Naive B cell (primary cell): ENCODE data around the gene USH2A. TPM values are rescaled to one million over a fixed set of nuclear protein-coding genes. Genes with fewer than 3 reads are reported as not detected.

ENCODE experiments used
- ATAC-seq, 2 donors: fragments of 150-1000 bp; cut with Tn5 transposase; 2 replicates each; pipeline ENCODE4 v1.10.0; 2021; ENCODE audit warnings: low read depth in 2 of 2, mild to moderate bottlenecking in 2 of 2, moderate library complexity in 2 of 2
- DNase-seq: peaks from one replicate; pipeline ENCODE4 v3.0.0; 2022
- H3K27ac Mint-ChIP-seq, 6 donors: one replicate each; pipeline ENCODE4 v1.8.0; 2020 to 2022; ENCODE audit warnings: mild to moderate bottlenecking in 6 of 6, mixed read lengths in 6 of 6, moderate library complexity in 5 of 6, inconsistent platforms in 2 of 6
- H3K27me3 Mint-ChIP-seq, 3 donors: one replicate each; pipeline ENCODE4 v1.8.0; 2021 to 2022; ENCODE audit warnings: mixed read lengths in 3 of 3, mild to moderate bottlenecking in 1 of 3
- H3K36me3 Mint-ChIP-seq, 2 donors: one replicate each; pipeline ENCODE4 v1.8.0; 2020 to 2022; ENCODE audit warnings: mixed read lengths in 2 of 2, inconsistent platforms in 1 of 2, mild to moderate bottlenecking in 1 of 2
- H3K4me1 Mint-ChIP-seq, 3 donors: one replicate each; pipeline ENCODE4 v1.8.0; 2020 to 2022; ENCODE audit warnings: mixed read lengths in 3 of 3, inconsistent platforms in 1 of 3, mild to moderate bottlenecking in 1 of 3, moderate library complexity in 1 of 3
- H3K4me3 Mint-ChIP-seq, 8 donors: one replicate each; pipeline ENCODE4 v1.8.0; 2020 to 2022; ENCODE audit warnings: mild to moderate bottlenecking in 8 of 8, mixed read lengths in 8 of 8, moderate library complexity in 8 of 8, inconsistent platforms in 2 of 8
- H3K9me3 Mint-ChIP-seq, 7 donors: one replicate each; pipeline ENCODE4 v1.8.0; 2020 to 2022; ENCODE audit warnings: mixed read lengths in 7 of 7, mild to moderate bottlenecking in 5 of 7, inconsistent platforms in 2 of 7, moderate library complexity in 1 of 7
- polyA plus RNA-seq, 6 donors: library from polyadenylated mRNA; unstranded; fragments of 300-500 nt; fragmentation: Illumina TruSeq; gene quantifications; one replicate each; pipeline ENCODE4 v1.2.3, GENCODE V29; 2021; ENCODE audit warnings: low read depth in 6 of 6

Gene USH2A
- polyA plus RNA-seq, 6 donors from 2014 or later, result not detected

- Mint-ChIP-seq H3K9me3 (peaks cover 0 to 5% (median 0%) of the 10 kb centered on the region in 7 donors), H3K4me3 (no peak overlapping the region), H3K27me3 (peaks cover 0 to 5% (median 4%) of the 10 kb centered on the region in 3 donors), H3K27ac (no peak overlapping the region), H3K4me1 (peaks cover 0 to 2% (median 0%) of the 10 kb centered on the region in 3 donors), H3K36me3 (no peaks in the 10 kb centered on the region)
- DNase-seq, result no peak
- ATAC-seq, result no peak
Measured at GRCh38 chr1:215647738-215648137, 775.5 kb downstream of the USH2A start.

DNA sequence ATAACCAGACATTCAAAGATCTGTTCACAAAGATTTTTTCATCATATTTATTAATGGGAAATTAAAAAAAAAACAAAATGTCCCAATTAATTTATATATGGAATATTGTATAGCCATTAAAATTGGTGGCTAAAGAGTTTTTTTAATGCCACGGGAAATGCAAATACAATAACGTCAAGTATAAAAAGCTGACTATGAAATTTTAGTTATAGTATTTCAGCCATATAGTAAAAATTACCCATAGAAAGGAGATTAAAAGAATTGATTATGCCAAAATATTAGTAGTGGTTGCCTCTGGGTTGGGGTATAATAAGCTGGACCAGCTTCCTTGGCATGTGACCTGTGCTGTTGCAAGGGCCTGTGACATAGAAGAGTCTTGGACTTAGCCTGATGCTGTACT, 777.4 kb downstream of the USH2A start:
- Mint-ChIP-seq H3K4me1 (peaks cover 0 to 2% (median 0%) of the 10 kb centered on the region in 3 donors), H3K27ac (no peak overlapping the region), H3K4me3 (no peak overlapping the region), H3K9me3 (peaks cover 0 to 5% (median 0%) of the 10 kb centered on the region in 7 donors), H3K27me3 (no peaks in the 10 kb centered on the region), H3K36me3 (no peaks in the 10 kb centered on the region)
- ATAC-seq (no peak), DNase-seq (no peak)

DNA sequence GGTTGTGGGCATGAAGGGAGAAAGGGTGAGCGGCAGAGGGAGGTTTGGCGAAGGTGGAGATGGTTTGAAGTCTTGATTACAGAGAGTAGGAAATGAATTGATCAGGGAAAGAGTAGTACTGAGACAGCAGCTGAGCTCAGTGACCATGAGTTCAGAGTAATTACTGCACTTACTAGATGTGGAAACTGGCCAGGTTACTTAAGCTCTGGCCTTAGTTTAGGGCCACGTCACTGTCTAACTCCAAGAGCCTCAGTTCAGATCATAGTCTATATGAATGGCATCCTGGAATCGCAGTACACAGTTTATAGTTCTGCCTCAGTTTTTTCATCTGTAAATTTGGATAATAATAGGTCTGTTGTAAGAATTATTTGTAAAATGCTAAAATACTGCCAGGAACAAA, 778.1 kb downstream of the USH2A start:
- H3K27ac Mint-ChIP-seq, result no peak overlapping the region
- no peak for ATAC-seq
- H3K27me3 Mint-ChIP-seq, result no peaks in the 10 kb centered on the region
- no peaks in the 10 kb centered on the region for H3K36me3 Mint-ChIP-seq
- H3K9me3 Mint-ChIP-seq, result peaks cover 0 to 5% (median 0%) of the 10 kb centered on the region in 7 donors
- no peak for DNase-seq
- H3K4me1 Mint-ChIP-seq, result no peaks in the 10 kb centered on the region
- H3K4me3 Mint-ChIP-seq, result no peak overlapping the region

DNA sequence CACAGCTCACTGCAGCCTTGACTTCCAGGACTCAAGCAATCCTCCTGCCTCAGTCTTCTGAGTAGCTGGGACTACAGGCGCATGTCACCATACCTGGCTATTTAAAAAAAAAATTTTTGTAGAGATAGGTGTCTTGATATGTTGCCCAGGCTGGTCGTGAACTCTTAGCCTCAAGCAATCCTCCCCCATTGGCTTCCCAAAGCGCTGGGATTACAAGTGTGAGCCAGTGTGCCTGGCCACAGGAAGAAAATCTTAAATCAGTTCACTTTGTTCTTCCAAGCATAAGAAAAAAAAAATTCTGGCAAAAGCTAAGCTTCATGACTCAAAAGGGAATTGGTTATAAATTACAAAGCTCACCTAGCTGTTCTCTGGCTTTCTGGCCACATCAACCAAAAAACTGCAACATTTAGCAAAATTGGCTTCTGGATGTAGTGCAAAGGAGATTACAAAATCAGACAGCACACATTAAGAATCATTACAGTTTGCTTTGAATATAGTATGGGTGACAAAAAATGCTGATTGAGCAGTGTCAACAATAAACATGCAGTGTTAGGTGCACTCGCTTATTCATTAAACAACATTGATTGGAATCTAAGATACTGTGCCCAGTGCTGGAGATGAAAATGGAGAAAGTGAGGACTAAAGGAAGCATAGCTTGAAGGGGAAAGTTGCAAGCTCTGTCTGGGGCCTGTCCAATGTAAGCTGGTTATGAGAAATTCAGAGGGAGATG, 779.5 kb downstream of the USH2A start:
- Mint-ChIP-seq H3K27ac (no peak overlapping the region), H3K4me1 (no peaks in the 10 kb centered on the region), H3K27me3 (no peaks in the 10 kb centered on the region), H3K4me3 (no peak overlapping the region), H3K9me3 (peaks cover 0 to 5% (median 0%) of the 10 kb centered on the region in 7 donors), H3K36me3 (no peaks in the 10 kb centered on the region)
- no peak for ATAC-seq
- DNase-seq, result no peak

- Mint-ChIP-seq H3K27ac (no peak overlapping the region), H3K4me1 (no peaks in the 10 kb centered on the region), H3K9me3 (peaks cover 0 to 3% (median 0%) of the 10 kb centered on the region in 7 donors), H3K27me3 (no peaks in the 10 kb centered on the region), H3K36me3 (no peaks in the 10 kb centered on the region), H3K4me3 (no peak overlapping the region)
- DNase-seq, result no peak
- no peak for ATAC-seq
Measured at GRCh38 chr1:215640429-215641148, 782.7 kb downstream of the USH2A start.

- Mint-ChIP-seq H3K27ac (no peak overlapping the region), H3K4me1 (no peaks in the 10 kb centered on the region)
Measured at GRCh38 chr1:215637041-215637573, 786.1 kb downstream of the USH2A start.

DNA sequence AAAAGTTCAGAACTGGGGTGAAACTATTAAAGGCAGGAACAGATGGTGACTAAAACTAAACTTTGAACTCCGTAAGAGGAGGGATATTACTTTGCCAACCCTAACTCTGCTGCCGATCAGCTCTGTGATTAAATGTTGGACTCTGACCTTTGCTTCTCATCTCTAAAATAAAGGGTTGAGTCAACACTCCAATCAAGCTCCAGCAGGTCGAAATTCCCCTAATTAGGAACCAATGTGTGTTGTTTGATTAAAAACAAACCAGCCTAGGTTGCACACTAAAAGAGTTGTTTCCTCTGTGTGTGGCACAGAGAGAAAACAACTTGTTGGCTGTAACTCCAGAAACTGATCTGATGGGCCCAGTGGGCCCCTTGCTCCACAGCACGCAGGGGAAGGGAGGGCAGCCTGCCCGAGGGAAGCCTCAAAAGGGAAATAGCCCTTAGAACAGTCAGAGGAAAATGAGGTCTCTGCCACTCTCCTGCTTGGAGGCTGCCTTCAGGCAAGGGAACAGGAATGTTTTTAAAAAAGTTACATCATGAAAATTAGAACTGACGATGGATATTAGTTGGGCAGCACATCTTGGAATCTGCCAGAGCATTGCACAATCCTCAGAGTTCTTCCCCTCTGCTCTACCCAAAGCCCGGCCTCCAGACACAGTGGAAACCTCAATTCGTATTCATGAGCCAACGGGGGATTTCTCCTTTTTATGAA, 786.8 kb downstream of the USH2A start:
- DNase-seq (no peak), ATAC-seq (no peak)
- H3K36me3 Mint-ChIP-seq, result no peaks in the 10 kb centered on the region
- no peaks in the 10 kb centered on the region for H3K4me1 Mint-ChIP-seq
- H3K27me3 Mint-ChIP-seq, result peaks cover 0 to 13% (median 5%) of the 10 kb centered on the region in 3 donors
- no peak overlapping the region for H3K4me3 Mint-ChIP-seq
- H3K9me3 Mint-ChIP-seq, result no peaks in the 10 kb centered on the region
- no peak overlapping the region for H3K27ac Mint-ChIP-seq

More at GRCh38 chr1:215637041-215637573, 786.1 kb downstream of the USH2A start:
- peaks cover 0 to 12% (median 5%) of the 10 kb centered on the region in 3 donors for H3K27me3 Mint-ChIP-seq
- no peak overlapping the region for H3K4me3 Mint-ChIP-seq
- H3K36me3 Mint-ChIP-seq, result no peaks in the 10 kb centered on the region
- no peaks in the 10 kb centered on the region for H3K9me3 Mint-ChIP-seq
- ATAC-seq (no peak), DNase-seq (no peak)

DNA sequence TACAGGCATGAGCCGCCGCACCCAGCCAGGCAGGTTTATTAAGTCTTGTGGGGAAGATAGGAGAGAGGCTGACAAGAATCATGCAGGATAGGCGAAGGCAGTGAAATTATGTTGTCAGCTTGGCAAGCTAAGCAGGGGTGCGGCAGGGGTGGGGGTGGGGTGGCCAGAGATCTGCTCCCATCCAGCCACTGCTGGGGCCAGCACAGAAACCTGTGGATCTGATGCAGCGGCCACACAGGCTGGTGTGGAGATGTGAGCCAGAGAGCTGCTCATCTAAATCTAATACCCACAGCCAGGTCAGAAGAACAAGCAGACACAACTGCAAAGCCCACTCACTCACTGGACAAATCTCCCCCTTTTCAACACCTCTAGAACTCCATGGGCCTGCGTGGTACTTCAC, 787.4 kb downstream of the USH2A start:
- Mint-ChIP-seq H3K9me3 (no peaks in the 10 kb centered on the region), H3K27me3 (peaks cover 0 to 13% (median 5%) of the 10 kb centered on the region in 3 donors), H3K27ac (no peak overlapping the region), H3K4me1 (no peaks in the 10 kb centered on the region), H3K4me3 (no peak overlapping the region), H3K36me3 (no peaks in the 10 kb centered on the region)
- ATAC-seq, result no peak
- no peak for DNase-seq

DNA sequence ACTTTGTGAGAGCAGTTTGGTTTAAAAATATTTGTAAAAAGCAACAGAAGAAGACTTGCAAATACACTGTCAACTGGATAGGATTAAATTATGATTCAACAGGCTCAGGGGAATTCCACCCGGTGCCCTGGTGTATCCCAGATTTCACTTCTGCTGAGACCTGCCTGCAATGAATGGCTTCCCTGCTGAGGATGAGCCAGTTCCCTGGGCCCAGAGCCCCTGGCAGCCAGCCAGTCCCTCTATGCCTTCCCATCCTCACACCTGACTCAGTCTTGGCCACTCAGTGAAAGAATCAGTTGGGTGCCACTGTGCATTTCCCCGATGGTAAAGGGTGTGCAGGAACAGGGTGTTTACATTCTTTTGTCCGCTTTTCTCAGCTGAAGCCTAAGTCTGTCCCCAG, 791.8 kb downstream of the USH2A start:
- no peak overlapping the region for H3K27ac Mint-ChIP-seq
- DNase-seq (no peak), ATAC-seq (no peak)
- no peaks in the 10 kb centered on the region for H3K4me1 Mint-ChIP-seq
- H3K36me3 Mint-ChIP-seq, result no peaks in the 10 kb centered on the region
- no peak overlapping the region for H3K4me3 Mint-ChIP-seq
- H3K27me3 Mint-ChIP-seq, result peaks cover 0 to 13% (median 5%) of the 10 kb centered on the region in 3 donors
- H3K9me3 Mint-ChIP-seq, result no peaks in the 10 kb centered on the region

DNA sequence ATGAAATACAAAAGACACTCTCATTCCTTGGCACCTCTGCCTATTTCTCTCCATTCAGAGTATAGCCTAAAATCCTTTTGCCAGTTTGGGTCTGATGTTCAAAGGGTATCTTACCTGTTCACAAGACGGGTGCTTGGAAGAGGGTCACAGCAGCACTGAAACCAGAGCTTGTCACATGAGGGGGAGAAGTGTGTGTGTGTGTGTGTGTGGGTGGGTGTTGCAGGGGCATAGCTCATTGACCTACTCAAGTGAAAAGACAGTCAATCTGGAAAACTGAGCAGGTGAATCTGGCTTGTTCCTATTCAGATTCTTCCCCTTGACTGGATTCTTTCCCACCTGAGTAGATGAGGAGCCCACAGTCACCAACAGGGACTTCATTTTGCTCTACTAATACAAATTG, 792.2 kb downstream of the USH2A start:
- Mint-ChIP-seq H3K4me3 (no peak overlapping the region), H3K9me3 (no peaks in the 10 kb centered on the region), H3K36me3 (no peaks in the 10 kb centered on the region), H3K4me1 (no peaks in the 10 kb centered on the region), H3K27ac (no peak overlapping the region), H3K27me3 (peaks cover 0 to 13% (median 5%) of the 10 kb centered on the region in 3 donors)
- ATAC-seq (no peak), DNase-seq (no peak)

- peaks cover 0 to 7% of the 10 kb centered on the region in 2 donors for H3K36me3 Mint-ChIP-seq
- DNase-seq, result no peak
- H3K27me3 Mint-ChIP-seq, result no peaks in the 10 kb centered on the region
- H3K9me3 Mint-ChIP-seq, result no peaks in the 10 kb centered on the region
- no peak overlapping the region for H3K4me3 Mint-ChIP-seq
- no peaks in the 10 kb centered on the region for H3K4me1 Mint-ChIP-seq
- no peak for ATAC-seq
- no peak overlapping the region for H3K27ac Mint-ChIP-seq
Measured at GRCh38 chr1:215625949-215626348, 797.3 kb downstream of the USH2A start.

DNA sequence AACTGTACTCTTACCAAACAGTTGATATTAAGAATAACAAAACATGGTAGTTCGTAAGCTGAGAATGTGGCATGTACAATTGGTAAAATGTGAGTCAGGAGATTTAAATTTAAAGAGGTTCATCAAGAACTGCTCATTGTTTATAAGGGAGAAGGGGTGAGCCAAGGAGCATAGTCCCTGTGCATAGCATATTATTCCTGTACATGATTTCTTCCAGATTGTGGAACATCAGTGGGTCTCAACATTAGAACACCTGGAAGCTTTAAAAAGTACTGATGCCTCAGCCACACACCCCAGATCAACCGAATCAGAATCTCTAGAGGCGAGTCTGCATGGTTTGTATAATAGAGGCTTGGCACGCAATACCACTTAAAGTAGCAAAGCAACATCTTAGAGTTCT, 800.1 kb downstream of the USH2A start:
- Mint-ChIP-seq H3K27me3 (no peaks in the 10 kb centered on the region), H3K9me3 (no peaks in the 10 kb centered on the region), H3K4me1 (no peaks in the 10 kb centered on the region), H3K36me3 (peaks cover 7 to 22% of the 10 kb centered on the region in 2 donors), H3K4me3 (no peak overlapping the region), H3K27ac (no peak overlapping the region)
- no peak for ATAC-seq
- no peak for DNase-seq

DNA sequence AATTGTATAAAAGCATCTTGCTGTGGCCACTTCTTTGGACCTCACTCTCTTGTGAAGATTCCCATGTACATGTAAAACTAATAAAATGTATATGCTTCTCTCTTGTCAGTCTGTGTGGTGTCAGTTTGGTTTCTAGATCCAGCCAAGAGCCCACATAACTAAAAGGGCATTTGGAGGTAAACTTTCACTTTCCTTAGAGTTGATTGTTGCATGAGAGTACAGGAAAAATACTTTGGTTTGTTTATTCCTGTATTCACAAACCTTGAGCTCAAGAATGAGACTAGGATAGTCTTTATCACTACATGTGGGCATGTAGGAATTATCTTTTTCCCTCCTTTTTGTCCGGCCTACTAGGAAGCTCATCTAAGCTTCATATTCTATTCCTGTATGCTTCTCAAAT, 805.3 kb downstream of the USH2A start:
- no peak for ATAC-seq
- Mint-ChIP-seq H3K36me3 (peaks cover 7 to 30% of the 10 kb centered on the region in 2 donors), H3K4me1 (no peaks in the 10 kb centered on the region), H3K27me3 (no peaks in the 10 kb centered on the region), H3K27ac (no peak overlapping the region), H3K4me3 (no peak overlapping the region), H3K9me3 (no peaks in the 10 kb centered on the region)
- no peak for DNase-seq
